Tibial artery (tissue), 4 donors: ENCODE results near the gene TM7SF2.

ENCODE experiments used
- DNase-seq, 2 donors: peaks; one replicate each; pipeline ENCODE4 v3.0.0-alpha.2; 2019
- H3K27ac ChIP-seq, 2 donors: fragments of 200-600 bp; sonication (generic) in 1 of 2; 1 replicate in 1 of 2; 2 replicates in 1 of 2; pipeline ENCODE4 v1.5.1; 2018 to 2019; ENCODE audit warnings: mild to moderate bottlenecking in 1 of 2
- H3K27me3 ChIP-seq, 2 donors: fragments of 200-600 bp; sonication (generic) in 1 of 2; one replicate each; pipeline versions ENCODE4 v1.5.1 to v1.6.0; 2016 to 2019
- H3K36me3 ChIP-seq, 3 donors: fragments of 200-600 bp; sonication (generic) in 2 of 3; one replicate each; pipeline ENCODE4 v1.5.1; 2016 to 2019; ENCODE audit warnings: mild to moderate bottlenecking in 2 of 3
- H3K4me1 ChIP-seq, 4 donors: fragments of 200-600 bp; sonication (generic) in 2 of 4; 1 replicate in 3 of 4; 2 replicates in 1 of 4; pipeline ENCODE4 v1.5.1; 2016 to 2019
- H3K4me3 ChIP-seq, 2 donors: fragments of 200-600 bp; sonication (generic) in 1 of 2; 1 replicate in 1 of 2; 2 replicates in 1 of 2; pipeline ENCODE4 v1.5.1; 2018 to 2019; ENCODE audit warnings: mild to moderate bottlenecking in 2 of 2
- H3K9me3 ChIP-seq, 3 donors: fragments of 200-600 bp; sonication (generic) in 1 of 3; one replicate each; pipeline ENCODE4 v1.5.1; 2016 to 2019
- intact Hi-C: fragments of 100-400 bp; cut with DNase I; formaldehyde crosslinking; loops from one replicate; pipeline ENCODE4 v1.15.0; 2023; ENCODE audit warnings: low total_unique reads
- TF ChIP-seq, protein P1 (sequence below), 2 experiments: fragments of 200-600 bp in 1 of 2; fragments of 450-650 bp in 1 of 2; IDR thresholded peaks; one replicate each; pipeline ENCODE4 v1.5.1; 2017 to 2019; ENCODE audit warnings: antibody characterized with exemption in 2 of 2, mild to moderate bottlenecking in 1 of 2, moderate library complexity in 1 of 2

Gene TM7SF2

GRCh38 chr11:65111744-65112545 is at the start of gene TM7SF2:
Gene TM7SF2 (plus strand): TSS chr11:65111872. CDS start chr11:65112016, 144 bp downstream.
- H3K4me3 ChIP-seq: peak within 1 kb of the TSS; percentile 44 to 59
- peak; percentile 95 to 96 for DNase-seq
- intact Hi-C loops: loop anchor here (2.0 to 10.0 kb wide), 2 partner anchors 69 to 187 kb away; partner anchors contain the start of genes CAPN1 and PPP2R5B
- H3K27me3 ChIP-seq: no peaks in the 10 kb centered on the region
- peak within 1 kb of the TSS; percentile 49 to 58 for H3K27ac ChIP-seq
- peaks cover 18 to 47% (median 29%) of the 10 kb centered on the region in 3 donors for H3K36me3 ChIP-seq
- TF ChIP-seq, protein P1, sequence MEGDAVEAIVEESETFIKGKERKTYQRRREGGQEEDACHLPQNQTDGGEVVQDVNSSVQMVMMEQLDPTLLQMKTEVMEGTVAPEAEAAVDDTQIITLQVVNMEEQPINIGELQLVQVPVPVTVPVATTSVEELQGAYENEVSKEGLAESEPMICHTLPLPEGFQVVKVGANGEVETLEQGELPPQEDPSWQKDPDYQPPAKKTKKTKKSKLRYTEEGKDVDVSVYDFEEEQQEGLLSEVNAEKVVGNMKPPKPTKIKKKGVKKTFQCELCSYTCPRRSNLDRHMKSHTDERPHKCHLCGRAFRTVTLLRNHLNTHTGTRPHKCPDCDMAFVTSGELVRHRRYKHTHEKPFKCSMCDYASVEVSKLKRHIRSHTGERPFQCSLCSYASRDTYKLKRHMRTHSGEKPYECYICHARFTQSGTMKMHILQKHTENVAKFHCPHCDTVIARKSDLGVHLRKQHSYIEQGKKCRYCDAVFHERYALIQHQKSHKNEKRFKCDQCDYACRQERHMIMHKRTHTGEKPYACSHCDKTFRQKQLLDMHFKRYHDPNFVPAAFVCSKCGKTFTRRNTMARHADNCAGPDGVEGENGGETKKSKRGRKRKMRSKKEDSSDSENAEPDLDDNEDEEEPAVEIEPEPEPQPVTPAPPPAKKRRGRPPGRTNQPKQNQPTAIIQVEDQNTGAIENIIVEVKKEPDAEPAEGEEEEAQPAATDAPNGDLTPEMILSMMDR (IDR thresholded peaks at IDR 0.05): no peak
- H3K9me3 ChIP-seq: no peaks in the 10 kb centered on the region
- peaks cover 10 to 49% (median 47%) of the 10 kb centered on the region in 4 donors for H3K4me1 ChIP-seq

GRCh38 chr11:65063532-65063931 is 48.1 kb upstream of the TM7SF2 start:
- TF ChIP-seq, protein P1 (IDR thresholded peaks at IDR 0.05): no peak
- H3K27me3 ChIP-seq: peaks cover 0 to 28% of the 10 kb centered on the region in 2 donors
- no peak for DNase-seq
- no peaks in the 10 kb centered on the region for H3K4me1 ChIP-seq
- intact Hi-C loops: no loop called here
- no peaks in the 10 kb centered on the region for H3K9me3 ChIP-seq
- H3K27ac ChIP-seq: no peak overlapping the region
- H3K36me3 ChIP-seq: no peaks in the 10 kb centered on the region
- H3K4me3 ChIP-seq: no peak overlapping the region

GRCh38 chr11:65064847-65065240 is 46.8 kb upstream of the TM7SF2 start:
- H3K4me1 ChIP-seq: no peaks in the 10 kb centered on the region
- H3K9me3 ChIP-seq: no peaks in the 10 kb centered on the region
- DNase-seq: no peak
- H3K27ac ChIP-seq: no peak overlapping the region
- H3K27me3 ChIP-seq: peaks cover 0 to 28% of the 10 kb centered on the region in 2 donors
- no peak overlapping the region for H3K4me3 ChIP-seq
- TF ChIP-seq, protein P1 (IDR thresholded peaks at IDR 0.05): no peak
- intact Hi-C loops: no loop called here
- H3K36me3 ChIP-seq: no peaks in the 10 kb centered on the region

DNA sequence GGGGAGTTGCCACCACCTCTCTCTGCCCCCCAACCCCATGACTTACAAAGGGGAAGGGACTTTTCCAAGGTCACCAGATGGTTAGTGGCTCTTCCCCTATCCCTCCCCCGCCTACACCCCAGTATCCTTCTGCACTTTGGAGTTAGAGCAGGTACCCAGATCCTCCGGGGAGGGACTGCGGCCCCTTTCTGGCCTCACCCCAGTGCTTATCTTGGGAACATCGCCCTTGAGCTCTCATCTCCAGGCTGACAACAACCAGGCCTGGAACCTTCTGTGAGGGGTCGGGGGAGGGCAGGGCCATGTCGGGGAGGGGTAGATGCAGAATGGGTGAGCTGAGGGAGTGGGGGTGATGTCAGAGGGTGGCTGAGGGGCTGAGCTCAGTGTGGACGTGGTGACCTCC is 45.8 kb upstream of the TM7SF2 start:
- Histone ChIP-seq H3K4me3 (no peak overlapping the region), H3K36me3 (no peaks in the 10 kb centered on the region), H3K27ac (no peak overlapping the region), H3K9me3 (no peaks in the 10 kb centered on the region), H3K27me3 (peaks cover 0 to 25% of the 10 kb centered on the region in 2 donors), H3K4me1 (no peaks in the 10 kb centered on the region)
- intact Hi-C loops: no loop called here
- TF ChIP-seq, protein P1 (IDR thresholded peaks at IDR 0.05): no peak
- DNase-seq: no peak

GRCh38 chr11:65066315-65066714 is 45.4 kb upstream of the TM7SF2 start:
- TF ChIP-seq, protein P1 (IDR thresholded peaks at IDR 0.05): no peak
- no peaks in the 10 kb centered on the region for H3K4me1 ChIP-seq
- no peak for DNase-seq
- H3K27ac ChIP-seq: no peak overlapping the region
- H3K4me3 ChIP-seq: no peak overlapping the region
- H3K9me3 ChIP-seq: no peaks in the 10 kb centered on the region
- peaks cover 0 to 25% of the 10 kb centered on the region in 2 donors for H3K27me3 ChIP-seq
- intact Hi-C loops: no loop called here
- H3K36me3 ChIP-seq: no peaks in the 10 kb centered on the region
